OCI-LY3 (cell line): ENCODE results near the gene B3GAT3.

Experiments used
- H2AFZ ChIP-seq: fragments of 200-600, 300-600 bp; shearing (Covaris generic); 2 replicates; pipeline ENCODE4 v1.6.0; 2014; ENCODE audit warnings: antibody characterized with exemption, low read depth, low read length
- H3K27ac ChIP-seq: fragments of 200-600, 300-600 bp; sonication (generic); 2 replicates; pipeline ENCODE4 v1.5.1; 2014; ENCODE audit warnings: mild to moderate bottlenecking, low read length, moderate library complexity, mixed read lengths
- H3K27me3 ChIP-seq: fragments of 200-600, 300-600 bp; sonication (generic); 2 replicates; pipeline ENCODE4 v1.6.1; 2014; ENCODE audit warnings: low read depth, low read length, mixed read lengths
- H3K36me3 ChIP-seq: fragments of 200-600, 300-600 bp; sonication (generic); replicated peaks from 2 replicates; pipeline ENCODE3; 2014; ENCODE audit warnings: low read depth, low read length, mixed read lengths
- H3K4me1 ChIP-seq: fragments of 300-600, 200-600 bp; sonication (generic); 2 replicates; pipeline ENCODE4 v1.6.1; 2014; ENCODE audit warnings: low read length, mixed read lengths
- H3K4me2 ChIP-seq: fragments of 200-600, 300-600 bp; sonication (generic); 2 replicates; pipeline ENCODE4 v1.6.1; 2014; ENCODE audit warnings: low read length, mixed read lengths
- H3K4me3 ChIP-seq: fragments of 300-600, 200-600 bp; sonication (generic); 2 replicates; pipeline ENCODE4 v1.5.1; 2014; ENCODE audit warnings: antibody characterized with exemption, mild to moderate bottlenecking, low read length, moderate library complexity
- H3K79me2 ChIP-seq: fragments of 300-600, 200-600 bp; shearing (Covaris generic); 2 replicates; pipeline ENCODE4 v1.6.1; 2014; ENCODE audit warnings: mild to moderate bottlenecking, low read length, mixed read lengths
- H3K9ac ChIP-seq: fragments of 300-600, 200-600 bp; shearing (Covaris generic); 2 replicates; pipeline ENCODE4 v1.6.0; 2014; ENCODE audit warnings: mild to moderate bottlenecking, low read length, moderate library complexity
- H3K9me3 ChIP-seq: fragments of 200-600, 300-600 bp; shearing (Covaris generic); 2 replicates; pipeline ENCODE4 v1.6.1; 2014; ENCODE audit warnings: low read length, mixed read lengths; ENCODE audit not compliant: insufficient read depth
- H4K20me1 ChIP-seq: fragments of 200-600, 300-600 bp; sonication (generic); 2 replicates; pipeline ENCODE4 v1.6.1; 2016; ENCODE audit warnings: low read length, mixed read lengths; ENCODE audit not compliant: insufficient read depth
- EZH2phosphoT487 ChIP-seq: fragments of 200-600 bp; shearing (Covaris generic); IDR thresholded peaks from 2 replicates; pipeline ENCODE4 v1.6.1; 2018; ENCODE audit warnings: antibody characterized with exemption, mixed run types, low read depth
- TF ChIP-seq, protein P1 (sequence below): fragments of 200-600, 300-600 bp; sonication (generic); IDR thresholded peaks from 2 replicates; pipeline ENCODE4 v1.5.1; 2014; ENCODE audit warnings: antibody characterized with exemption, low read length, low read depth

The B3GAT3 gene

DNA sequence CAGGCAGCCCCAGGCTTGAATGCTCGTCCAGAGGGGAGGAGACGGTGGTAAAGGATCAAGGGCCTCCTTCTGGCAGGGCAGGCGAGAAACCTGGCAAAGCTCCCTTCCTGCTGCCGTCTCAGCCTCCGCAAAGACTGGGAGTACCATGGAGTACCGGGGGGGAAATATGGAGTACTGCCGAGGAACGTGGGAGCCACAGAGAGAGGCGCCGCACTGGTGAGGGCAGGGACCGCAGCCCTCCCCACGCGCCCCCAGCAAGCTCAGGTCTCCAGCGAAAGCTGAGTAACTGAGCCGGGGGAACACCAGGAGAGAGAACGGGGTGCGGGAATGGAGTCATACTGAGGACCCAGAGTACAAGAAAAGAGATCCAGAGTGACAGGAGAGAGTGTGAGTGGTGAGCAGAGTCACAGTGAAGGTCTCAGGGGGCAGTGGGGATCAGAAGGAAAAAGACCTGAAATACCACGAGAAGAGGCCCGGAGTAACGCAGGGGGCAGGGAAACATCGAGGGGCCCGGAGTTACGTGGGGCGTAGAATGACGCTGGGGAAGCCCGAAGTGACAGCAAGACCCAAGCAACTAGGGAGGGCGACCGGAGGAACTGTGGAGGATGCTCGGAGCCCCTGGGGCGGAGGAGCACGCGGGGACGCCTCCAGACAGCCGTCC lies 10.0 kb downstream of the B3GAT3 start:
- Histone ChIP-seq H3K27ac (peak overlapping the region; percentile 72), H3K36me3 (peaks cover 15% of the 10 kb centered on the region), H3K79me2 (peaks cover 16% of the 10 kb centered on the region), H3K4me1 (peaks cover 9% of the 10 kb centered on the region), H3K4me2 (peak overlapping the region; percentile 96), H2AFZ (peak overlapping the region; percentile 31), H3K9ac (peak overlapping the region; percentile 96), H3K27me3 (no peaks in the 10 kb centered on the region), H3K4me3 (peak overlapping the region; percentile 91), H4K20me1 (no peaks in the 10 kb centered on the region), H3K9me3 (no peaks in the 10 kb centered on the region)
- no peak for TF ChIP-seq EZH2phosphoT487
- TF ChIP-seq, protein P1, sequence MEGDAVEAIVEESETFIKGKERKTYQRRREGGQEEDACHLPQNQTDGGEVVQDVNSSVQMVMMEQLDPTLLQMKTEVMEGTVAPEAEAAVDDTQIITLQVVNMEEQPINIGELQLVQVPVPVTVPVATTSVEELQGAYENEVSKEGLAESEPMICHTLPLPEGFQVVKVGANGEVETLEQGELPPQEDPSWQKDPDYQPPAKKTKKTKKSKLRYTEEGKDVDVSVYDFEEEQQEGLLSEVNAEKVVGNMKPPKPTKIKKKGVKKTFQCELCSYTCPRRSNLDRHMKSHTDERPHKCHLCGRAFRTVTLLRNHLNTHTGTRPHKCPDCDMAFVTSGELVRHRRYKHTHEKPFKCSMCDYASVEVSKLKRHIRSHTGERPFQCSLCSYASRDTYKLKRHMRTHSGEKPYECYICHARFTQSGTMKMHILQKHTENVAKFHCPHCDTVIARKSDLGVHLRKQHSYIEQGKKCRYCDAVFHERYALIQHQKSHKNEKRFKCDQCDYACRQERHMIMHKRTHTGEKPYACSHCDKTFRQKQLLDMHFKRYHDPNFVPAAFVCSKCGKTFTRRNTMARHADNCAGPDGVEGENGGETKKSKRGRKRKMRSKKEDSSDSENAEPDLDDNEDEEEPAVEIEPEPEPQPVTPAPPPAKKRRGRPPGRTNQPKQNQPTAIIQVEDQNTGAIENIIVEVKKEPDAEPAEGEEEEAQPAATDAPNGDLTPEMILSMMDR, result no peak

DNA sequence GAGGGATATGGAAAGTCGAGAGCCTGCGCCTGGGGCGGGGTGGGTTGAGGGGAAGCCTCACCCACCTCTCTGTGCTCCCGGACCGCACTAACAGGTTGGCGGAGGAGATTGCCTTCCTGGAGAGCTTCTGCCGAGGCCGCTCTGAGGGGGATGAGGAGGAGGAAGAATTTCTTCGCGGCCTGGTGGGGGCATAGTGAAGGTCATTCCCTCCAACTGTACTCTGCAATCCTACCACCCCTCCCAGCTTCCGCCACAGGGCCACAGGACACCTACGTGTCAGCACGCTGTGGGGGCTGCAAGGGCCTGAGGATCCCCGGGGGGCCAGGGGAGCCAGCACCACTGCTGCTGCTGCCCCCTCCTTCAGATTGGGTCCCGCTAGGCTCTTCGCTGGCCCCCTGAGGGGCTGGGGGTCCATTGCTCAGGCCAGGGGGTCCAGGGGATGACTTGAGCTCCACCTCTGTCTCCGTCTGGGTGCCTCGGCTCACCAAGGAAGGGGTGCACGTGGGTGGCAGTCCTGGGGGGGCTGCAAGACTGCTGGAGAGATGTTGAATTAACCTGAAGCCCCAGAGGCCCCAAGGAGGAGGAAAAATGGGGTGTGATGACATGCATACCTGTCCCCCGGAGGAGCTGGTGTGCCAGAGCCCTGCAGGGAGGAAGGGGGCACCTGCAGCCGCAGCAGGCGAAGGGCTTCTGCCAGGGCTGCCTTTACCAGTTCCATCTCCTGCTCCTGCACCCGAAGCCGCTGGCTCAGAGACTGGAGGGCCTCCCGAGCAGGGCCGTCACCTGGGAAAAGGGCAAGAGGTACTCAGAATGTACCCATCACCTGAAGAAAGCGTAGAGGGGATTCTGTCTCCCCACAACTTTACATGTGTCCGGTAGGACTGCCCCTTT lies 10.7 kb downstream of the B3GAT3 start:
- Histone ChIP-seq H4K20me1 (no peaks in the 10 kb centered on the region), H3K9me3 (no peaks in the 10 kb centered on the region), H3K36me3 (peaks cover 15% of the 10 kb centered on the region), H3K9ac (peak overlapping the region; percentile 96), H3K79me2 (peaks cover 16% of the 10 kb centered on the region), H2AFZ (0 out of 2 replicates have a peak overlapping the region, but pooled peaks have one; percentile 31), H3K4me3 (peak overlapping the region; percentile 91), H3K27ac (peak overlapping the region; percentile 72), H3K4me2 (peak overlapping the region; percentile 96), H3K4me1 (peaks cover 9% of the 10 kb centered on the region), H3K27me3 (no peaks in the 10 kb centered on the region)
- TF ChIP-seq, protein P1, result no peak
- TF ChIP-seq EZH2phosphoT487, result no peak

DNA sequence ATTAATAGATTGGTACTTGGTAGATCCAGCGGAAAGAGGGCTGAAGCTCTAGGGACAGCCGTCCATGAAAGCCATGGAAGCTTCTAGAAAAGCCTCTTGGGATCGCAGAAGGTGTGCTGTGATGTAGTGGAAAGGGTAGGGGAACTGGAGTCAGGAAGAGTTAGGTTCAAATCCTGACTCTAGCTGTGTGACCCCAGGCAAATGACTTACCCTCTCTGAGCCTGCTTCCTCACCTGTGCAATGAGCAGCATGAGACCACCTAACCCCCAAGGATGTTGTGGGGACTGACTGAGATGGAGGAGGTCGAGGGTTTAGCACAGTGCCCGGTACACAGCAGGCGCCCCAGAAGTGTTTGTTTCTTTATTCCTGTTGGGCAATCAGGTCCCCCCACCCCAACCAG lies 11.4 kb downstream of the B3GAT3 start:
- Histone ChIP-seq H2AFZ (no peak overlapping the region), H3K4me3 (no peak overlapping the region), H4K20me1 (no peaks in the 10 kb centered on the region), H3K9ac (no peak overlapping the region), H3K9me3 (no peaks in the 10 kb centered on the region), H3K79me2 (peaks cover 16% of the 10 kb centered on the region), H3K36me3 (peaks cover 15% of the 10 kb centered on the region), H3K4me1 (peaks cover 9% of the 10 kb centered on the region), H3K27ac (no peak overlapping the region), H3K4me2 (no peak overlapping the region), H3K27me3 (no peaks in the 10 kb centered on the region)
- TF ChIP-seq EZH2phosphoT487, result no peak
- TF ChIP-seq, protein P1, result no peak

DNA sequence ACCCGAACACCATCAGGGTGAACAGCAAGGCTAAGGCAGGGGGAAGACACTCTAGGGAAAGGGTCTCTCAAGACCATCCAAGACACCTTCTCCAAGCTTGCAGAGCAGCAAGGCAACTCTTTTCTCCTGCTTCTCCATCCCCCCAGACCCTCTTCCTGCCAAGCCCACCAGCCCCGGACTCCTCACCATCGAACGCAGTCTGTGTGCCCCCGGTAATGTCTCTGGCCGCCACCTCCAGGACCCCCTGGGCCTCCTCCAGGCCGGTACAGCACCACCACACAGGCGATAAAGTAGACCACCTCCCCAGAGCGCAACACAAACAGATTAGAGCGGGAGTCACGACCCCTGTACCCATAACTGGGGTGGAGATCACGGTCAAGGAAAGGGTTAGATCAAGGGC lies 13.0 kb downstream of the B3GAT3 start:
- TF ChIP-seq EZH2phosphoT487, result no peak
- TF ChIP-seq, protein P1, result no peak
- Histone ChIP-seq H4K20me1 (no peaks in the 10 kb centered on the region), H3K4me1 (peaks cover 9% of the 10 kb centered on the region), H3K4me3 (no peak overlapping the region), H3K9ac (no peak overlapping the region), H2AFZ (no peak overlapping the region), H3K79me2 (peaks cover 16% of the 10 kb centered on the region), H3K27me3 (no peaks in the 10 kb centered on the region), H3K27ac (no peak overlapping the region), H3K4me2 (no peak overlapping the region), H3K9me3 (no peaks in the 10 kb centered on the region), H3K36me3 (peaks cover 16% of the 10 kb centered on the region)
